ENCODE data around the gene ZNF592. TPM values are rescaled to one million over a fixed set of nuclear protein-coding genes. Genes with fewer than 3 reads are reported as not detected.

The ZNF592 gene
- polyA plus RNA-seq, 1 donor from 2014 or later = 3.9 TPM

- no peak overlapping the region for H3K4me3 ChIP-seq (ENCODE audit: low read length)
- H3K36me3 ChIP-seq (ENCODE audit: insufficient read depth, low read length) = no peaks in the 10 kb centered on the region
- no peaks in the 10 kb centered on the region for H4K20me1 ChIP-seq (ENCODE audit: insufficient read depth)
- H3K9me3 ChIP-seq (ENCODE audit: low read length) = no peaks in the 10 kb centered on the region
- H3F3A ChIP-seq (ENCODE audit: insufficient read depth, low read length, poor library complexity, severe bottlenecking) = no peaks in the 10 kb centered on the region
- H3K4me2 ChIP-seq (ENCODE audit: low read length) = no peak overlapping the region
- TF ChIP-seq EP300 (conservative IDR thresholded peaks at IDR 0.05; ENCODE audit: poor library complexity, severe bottlenecking) (no peak), REST (IDR thresholded peaks at IDR 0.05; ENCODE audit: borderline replicate concordance) (no peak)
- no peaks in the 10 kb centered on the region for H3K79me2 ChIP-seq (replicated peaks; ENCODE audit: insufficient read depth, low read length)
- no peak overlapping the region for H3K27ac ChIP-seq (ENCODE audit: low read length)
- no peaks in the 10 kb centered on the region for H3K27me3 ChIP-seq (ENCODE audit: insufficient read depth, low read depth, low read length)
- no peak overlapping the region for H2AFZ ChIP-seq (ENCODE audit: low read depth, low read length)
- no peak overlapping the region for H3K9ac ChIP-seq (ENCODE audit: low read length)
- no peaks in the 10 kb centered on the region for H3K9me2 ChIP-seq (ENCODE audit: insufficient read depth, low read length)
Measured at GRCh38 chr15:84819291-84819768, 70.9 kb downstream of the ZNF592 start.

- Histone ChIP-seq H3K9me3 (ENCODE audit: low read length) (no peaks in the 10 kb centered on the region), H2AFZ (ENCODE audit: low read depth, low read length) (no peak overlapping the region), H3K4me3 (ENCODE audit: low read length) (no peak overlapping the region), H3K9ac (ENCODE audit: low read length) (no peak overlapping the region), H3K9me2 (ENCODE audit: insufficient read depth, low read length) (no peaks in the 10 kb centered on the region), H3F3A (ENCODE audit: insufficient read depth, low read length, poor library complexity, severe bottlenecking) (no peaks in the 10 kb centered on the region), H3K4me2 (ENCODE audit: low read length) (no peak overlapping the region), H3K27ac (ENCODE audit: low read length) (no peak overlapping the region), H3K36me3 (ENCODE audit: insufficient read depth, low read length) (no peaks in the 10 kb centered on the region), H3K27me3 (ENCODE audit: insufficient read depth, low read depth, low read length) (no peaks in the 10 kb centered on the region), H3K79me2 (replicated peaks; ENCODE audit: insufficient read depth, low read length) (no peaks in the 10 kb centered on the region), H4K20me1 (ENCODE audit: insufficient read depth) (no peaks in the 10 kb centered on the region)
- TF ChIP-seq CTCF (IDR thresholded peaks at IDR 0.05; ENCODE audit: poor library complexity, severe bottlenecking) (no peak), MXI1 (conservative IDR thresholded peaks at IDR 0.05; ENCODE audit: poor library complexity, severe bottlenecking) (no peak), POLR2AphosphoS5 (IDR thresholded peaks at IDR 0.05) (no peak), REST (IDR thresholded peaks at IDR 0.05; ENCODE audit: borderline replicate concordance) (no peak), EP300 (conservative IDR thresholded peaks at IDR 0.05; ENCODE audit: poor library complexity, severe bottlenecking) (no peak), EZH2 (IDR thresholded peaks at IDR 0.05; ENCODE audit: borderline replicate concordance, insufficient read depth, low read length, poor library complexity, severe bottlenecking) (no peak), TAF1 (IDR thresholded peaks at IDR 0.05; ENCODE audit: low read depth) (no peak)
Measured at GRCh38 chr15:84819791-84820190, 71.4 kb downstream of the ZNF592 start.
